ENCODE measurements around the gene SAMD4A.

SAMD4A gene

DNA sequence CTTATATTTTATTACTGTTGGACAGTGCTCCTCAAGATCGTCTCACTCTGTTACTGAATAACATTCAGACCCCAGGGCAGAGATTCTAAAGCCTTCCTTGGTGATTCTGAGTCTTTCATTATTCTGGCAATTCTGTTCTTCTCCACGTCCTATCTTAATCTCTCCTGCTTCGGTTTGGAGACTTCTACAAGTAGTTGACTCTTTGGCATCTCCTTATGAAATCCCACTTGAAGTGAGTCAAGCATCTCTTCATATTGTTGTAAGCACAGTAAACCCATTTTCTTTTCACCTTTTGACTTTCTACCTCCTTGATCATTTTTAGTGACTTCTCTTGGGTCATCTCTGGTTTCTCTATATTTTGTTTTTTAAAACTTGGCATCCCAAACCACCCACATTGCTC, 132.8 kb downstream of the SAMD4A start:
- Histone ChIP-seq H3K27ac (ENCODE audit: low read depth, low read length, poor library complexity, severe bottlenecking) (no peak overlapping the region), H3K27me3 (ENCODE audit: insufficient read depth, low read length) (no peaks in the 10 kb centered on the region), H3K79me2 (ENCODE audit: insufficient read depth, low read length) (no peaks in the 10 kb centered on the region), H4K20me1 (ENCODE audit: insufficient read depth, low read length) (no peaks in the 10 kb centered on the region), H3K9ac (ENCODE audit: low read length) (no peak overlapping the region), H3K9me3 (ENCODE audit: low read length) (no peaks in the 10 kb centered on the region), H2AFZ (ENCODE audit: low read length) (no peak overlapping the region), H3F3A (ENCODE audit: insufficient read depth, low read length) (no peaks in the 10 kb centered on the region), H3K4me3 (ENCODE audit: low read depth, low read length, poor library complexity, severe bottlenecking) (no peak overlapping the region), H3K9me2 (ENCODE audit: low read depth, low read length) (no peaks in the 10 kb centered on the region), H3K36me3 (ENCODE audit: insufficient read depth, low read length) (no peaks in the 10 kb centered on the region), H3K4me2 (ENCODE audit: low read length) (no peak overlapping the region), H3K4me1 (ENCODE audit: insufficient read depth, low read length, severe bottlenecking) (no peaks in the 10 kb centered on the region)
- no peak for TF ChIP-seq EZH2 (IDR thresholded peaks at IDR 0.05; ENCODE audit: borderline replicate concordance, low read length)

- Histone ChIP-seq H2AFZ (ENCODE audit: low read length) (no peak overlapping the region), H3K27me3 (ENCODE audit: insufficient read depth, low read length) (no peaks in the 10 kb centered on the region), H3K4me2 (ENCODE audit: low read length) (no peak overlapping the region), H3K9me3 (ENCODE audit: low read length) (no peaks in the 10 kb centered on the region), H3K4me1 (ENCODE audit: insufficient read depth, low read length, severe bottlenecking) (no peaks in the 10 kb centered on the region), H4K20me1 (ENCODE audit: insufficient read depth, low read length) (no peaks in the 10 kb centered on the region), H3K4me3 (ENCODE audit: low read depth, low read length, poor library complexity, severe bottlenecking) (no peak overlapping the region), H3K27ac (ENCODE audit: low read depth, low read length, poor library complexity, severe bottlenecking) (no peak overlapping the region), H3K36me3 (ENCODE audit: insufficient read depth, low read length) (no peaks in the 10 kb centered on the region), H3K9ac (ENCODE audit: low read length) (no peak overlapping the region), H3F3A (ENCODE audit: insufficient read depth, low read length) (no peaks in the 10 kb centered on the region), H3K9me2 (ENCODE audit: low read depth, low read length) (no peaks in the 10 kb centered on the region), H3K79me2 (ENCODE audit: insufficient read depth, low read length) (no peaks in the 10 kb centered on the region)
- TF ChIP-seq EZH2 (IDR thresholded peaks at IDR 0.05; ENCODE audit: borderline replicate concordance, low read length): no peak
- TF ChIP-seq, protein P1, sequence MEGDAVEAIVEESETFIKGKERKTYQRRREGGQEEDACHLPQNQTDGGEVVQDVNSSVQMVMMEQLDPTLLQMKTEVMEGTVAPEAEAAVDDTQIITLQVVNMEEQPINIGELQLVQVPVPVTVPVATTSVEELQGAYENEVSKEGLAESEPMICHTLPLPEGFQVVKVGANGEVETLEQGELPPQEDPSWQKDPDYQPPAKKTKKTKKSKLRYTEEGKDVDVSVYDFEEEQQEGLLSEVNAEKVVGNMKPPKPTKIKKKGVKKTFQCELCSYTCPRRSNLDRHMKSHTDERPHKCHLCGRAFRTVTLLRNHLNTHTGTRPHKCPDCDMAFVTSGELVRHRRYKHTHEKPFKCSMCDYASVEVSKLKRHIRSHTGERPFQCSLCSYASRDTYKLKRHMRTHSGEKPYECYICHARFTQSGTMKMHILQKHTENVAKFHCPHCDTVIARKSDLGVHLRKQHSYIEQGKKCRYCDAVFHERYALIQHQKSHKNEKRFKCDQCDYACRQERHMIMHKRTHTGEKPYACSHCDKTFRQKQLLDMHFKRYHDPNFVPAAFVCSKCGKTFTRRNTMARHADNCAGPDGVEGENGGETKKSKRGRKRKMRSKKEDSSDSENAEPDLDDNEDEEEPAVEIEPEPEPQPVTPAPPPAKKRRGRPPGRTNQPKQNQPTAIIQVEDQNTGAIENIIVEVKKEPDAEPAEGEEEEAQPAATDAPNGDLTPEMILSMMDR (IDR thresholded peaks at IDR 0.05; ENCODE audit: low read length): no peak
These were observed 133.8 kb downstream of the SAMD4A start for GRCh38 chr14:54700717-54701116.

GRCh38 chr14:54702014-54702491, 135.1 kb downstream of the SAMD4A start:
- no peaks in the 10 kb centered on the region for H4K20me1 ChIP-seq (ENCODE audit: insufficient read depth, low read length)
- no peaks in the 10 kb centered on the region for H3K79me2 ChIP-seq (ENCODE audit: insufficient read depth, low read length)
- no peak overlapping the region for H3K4me3 ChIP-seq (ENCODE audit: low read depth, low read length, poor library complexity, severe bottlenecking)
- H3F3A ChIP-seq (ENCODE audit: insufficient read depth, low read length): no peaks in the 10 kb centered on the region
- no peaks in the 10 kb centered on the region for H3K9me3 ChIP-seq (ENCODE audit: low read length)
- no peaks in the 10 kb centered on the region for H3K4me1 ChIP-seq (ENCODE audit: insufficient read depth, low read length, severe bottlenecking)
- TF ChIP-seq, protein P1 (IDR thresholded peaks at IDR 0.05; ENCODE audit: low read length): no peak
- H3K9me2 ChIP-seq (ENCODE audit: low read depth, low read length): no peaks in the 10 kb centered on the region
- H3K4me2 ChIP-seq (ENCODE audit: low read length): no peak overlapping the region
- no peak overlapping the region for H2AFZ ChIP-seq (ENCODE audit: low read length)
- no peak overlapping the region for H3K27ac ChIP-seq (ENCODE audit: low read depth, low read length, poor library complexity, severe bottlenecking)
- no peaks in the 10 kb centered on the region for H3K36me3 ChIP-seq (ENCODE audit: insufficient read depth, low read length)
- no peaks in the 10 kb centered on the region for H3K27me3 ChIP-seq (ENCODE audit: insufficient read depth, low read length)
- no peak overlapping the region for H3K9ac ChIP-seq (ENCODE audit: low read length)

DNA sequence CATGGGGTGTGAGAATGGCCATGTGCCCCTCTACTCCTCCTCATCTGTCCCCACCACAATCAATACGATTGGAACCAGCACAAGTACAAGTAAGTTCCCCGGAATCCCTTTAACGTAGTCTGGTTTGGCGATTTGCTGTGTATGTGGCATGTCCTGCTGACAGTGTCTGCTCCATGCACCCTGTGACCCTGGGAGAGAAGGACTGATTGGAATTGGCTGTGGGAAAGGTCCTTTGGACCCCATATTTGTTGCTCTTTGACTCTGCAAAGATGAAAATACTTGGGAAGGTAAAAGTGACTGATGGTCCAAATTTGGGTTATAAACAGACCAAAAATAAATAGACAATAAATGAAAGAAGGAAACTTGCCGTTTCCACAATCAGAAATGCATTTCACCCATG, 135.6 kb downstream of the SAMD4A start:
- Histone ChIP-seq H3K4me2 (ENCODE audit: low read length) (no peak overlapping the region), H3K9ac (ENCODE audit: low read length) (no peak overlapping the region), H3K9me2 (ENCODE audit: low read depth, low read length) (no peaks in the 10 kb centered on the region), H3K27ac (ENCODE audit: low read depth, low read length, poor library complexity, severe bottlenecking) (no peak overlapping the region), H2AFZ (ENCODE audit: low read length) (no peak overlapping the region), H4K20me1 (ENCODE audit: insufficient read depth, low read length) (no peaks in the 10 kb centered on the region), H3K27me3 (ENCODE audit: insufficient read depth, low read length) (no peaks in the 10 kb centered on the region), H3K79me2 (ENCODE audit: insufficient read depth, low read length) (no peaks in the 10 kb centered on the region), H3K36me3 (ENCODE audit: insufficient read depth, low read length) (no peaks in the 10 kb centered on the region), H3K4me1 (ENCODE audit: insufficient read depth, low read length, severe bottlenecking) (no peaks in the 10 kb centered on the region), H3F3A (ENCODE audit: insufficient read depth, low read length) (no peaks in the 10 kb centered on the region), H3K4me3 (ENCODE audit: low read depth, low read length, poor library complexity, severe bottlenecking) (no peak overlapping the region), H3K9me3 (ENCODE audit: low read length) (no peaks in the 10 kb centered on the region)
- TF ChIP-seq EZH2 (IDR thresholded peaks at IDR 0.05; ENCODE audit: borderline replicate concordance, low read length): no peak
- TF ChIP-seq, protein P1 (IDR thresholded peaks at IDR 0.05; ENCODE audit: low read length): no peak

All from OCI-LY1 (cell line).